ENCODE results near the gene FBXO24.
"Not testable (repeated sequence)": the region's sequence is repeated elsewhere in the genome, so short reads cannot be mapped to it uniquely, and the experiment has no call there.

Gene FBXO24, protein sequence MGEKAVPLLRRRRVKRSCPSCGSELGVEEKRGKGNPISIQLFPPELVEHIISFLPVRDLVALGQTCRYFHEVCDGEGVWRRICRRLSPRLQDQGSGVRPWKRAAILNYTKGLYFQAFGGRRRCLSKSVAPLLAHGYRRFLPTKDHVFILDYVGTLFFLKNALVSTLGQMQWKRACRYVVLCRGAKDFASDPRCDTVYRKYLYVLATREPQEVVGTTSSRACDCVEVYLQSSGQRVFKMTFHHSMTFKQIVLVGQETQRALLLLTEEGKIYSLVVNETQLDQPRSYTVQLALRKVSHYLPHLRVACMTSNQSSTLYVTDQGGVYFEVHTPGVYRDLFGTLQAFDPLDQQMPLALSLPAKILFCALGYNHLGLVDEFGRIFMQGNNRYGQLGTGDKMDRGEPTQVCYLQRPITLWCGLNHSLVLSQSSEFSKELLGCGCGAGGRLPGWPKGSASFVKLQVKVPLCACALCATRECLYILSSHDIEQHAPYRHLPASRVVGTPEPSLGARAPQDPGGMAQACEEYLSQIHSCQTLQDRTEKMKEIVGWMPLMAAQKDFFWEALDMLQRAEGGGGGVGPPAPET

DNA sequence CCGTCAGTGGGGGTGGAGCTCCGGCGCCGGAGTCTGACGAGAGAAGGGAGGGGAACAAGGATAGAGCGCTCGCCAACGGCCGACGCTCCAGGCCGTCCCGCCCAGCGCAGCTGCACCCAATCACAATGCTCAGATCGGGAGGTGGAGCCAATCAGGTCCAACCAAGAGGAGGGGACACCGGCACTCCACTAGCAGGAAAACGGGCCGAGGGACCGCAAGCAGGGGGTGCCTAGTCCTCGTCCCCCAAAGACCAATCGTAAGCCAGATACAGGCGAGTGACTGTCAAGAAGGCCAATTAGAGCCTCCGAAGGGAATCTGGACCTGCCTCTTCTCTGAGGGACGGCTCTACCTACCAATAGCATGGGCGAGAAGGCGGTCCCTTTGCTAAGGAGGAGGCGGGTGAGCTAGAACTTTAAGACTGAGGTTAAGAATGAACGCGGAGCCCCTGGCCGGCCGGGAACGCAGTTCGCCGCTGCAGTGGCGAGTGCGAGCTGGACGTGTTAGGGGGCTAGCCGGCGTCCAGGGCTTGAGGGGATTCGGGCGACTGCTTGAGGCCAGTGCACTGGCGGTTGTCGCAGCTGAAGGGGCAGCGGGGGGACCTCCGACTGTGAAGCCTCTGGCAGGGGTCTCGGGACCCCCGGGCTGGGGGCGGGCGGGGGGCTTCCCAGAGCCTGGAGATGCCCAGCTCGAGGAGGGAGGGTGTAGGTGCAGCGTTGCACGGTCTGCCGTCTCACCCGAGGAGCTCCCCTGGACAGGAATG is at the start of gene FBXO24:
FBXO24 (plus strand) TSS at position 63 of the 760 bp plus-strand sequence; CDS start at position 361, 298 bp downstream.
- DNase-seq (ENCODE audit: low read depth in 2 of 2) = peak; percentile 97 to 100

GRCh38 chr7:100536695-100537094 is 49.4 kb upstream of the FBXO24 start:
- DNase-seq (ENCODE audit: low read depth in 2 of 2) = not testable (repeated sequence)

DNA sequence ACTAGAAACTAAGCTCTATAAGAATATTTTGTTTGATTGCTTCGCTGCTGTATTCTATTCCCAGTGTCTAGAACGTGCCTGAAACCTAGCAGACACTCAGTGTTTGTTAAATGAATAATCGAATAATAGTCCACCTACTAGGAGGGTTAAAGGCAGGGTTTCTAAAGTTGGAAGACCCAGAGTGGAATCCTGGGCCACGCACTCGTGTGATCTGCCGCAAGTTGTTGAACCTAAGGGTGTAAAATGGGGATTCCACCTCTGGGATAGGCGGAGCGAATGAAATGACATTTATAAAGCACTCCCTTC is 47.8 kb upstream of the FBXO24 start:
- DNase-seq (ENCODE audit: low read depth in 2 of 2) = no peak

GRCh38 chr7:100538654-100539435 is 47.3 kb upstream of the FBXO24 start, which contains the start of gene AGFG2:
TSS of gene AGFG2 (plus strand) at chr7:100539203. CDS start at chr7:100539347, 144 bp downstream.
- peak; percentile 100 for DNase-seq (ENCODE audit: low read depth in 2 of 2)

GRCh38 chr7:100539436-100540006 is 46.6 kb upstream of the FBXO24 start:
- no peak for DNase-seq (ENCODE audit: low read depth in 2 of 2)

GRCh38 chr7:100540073-100540723 is 45.9 kb upstream of the FBXO24 start:
- no peak for DNase-seq (ENCODE audit: low read depth in 2 of 2)

- not testable (repeated sequence) for DNase-seq (ENCODE audit: low read depth in 2 of 2)
Measured at GRCh38 chr7:100541309-100541708, 44.8 kb upstream of the FBXO24 start.

- DNase-seq (ENCODE audit: low read depth in 2 of 2) = no peak
Measured at GRCh38 chr7:100543586-100543985, 42.5 kb upstream of the FBXO24 start.

DNA sequence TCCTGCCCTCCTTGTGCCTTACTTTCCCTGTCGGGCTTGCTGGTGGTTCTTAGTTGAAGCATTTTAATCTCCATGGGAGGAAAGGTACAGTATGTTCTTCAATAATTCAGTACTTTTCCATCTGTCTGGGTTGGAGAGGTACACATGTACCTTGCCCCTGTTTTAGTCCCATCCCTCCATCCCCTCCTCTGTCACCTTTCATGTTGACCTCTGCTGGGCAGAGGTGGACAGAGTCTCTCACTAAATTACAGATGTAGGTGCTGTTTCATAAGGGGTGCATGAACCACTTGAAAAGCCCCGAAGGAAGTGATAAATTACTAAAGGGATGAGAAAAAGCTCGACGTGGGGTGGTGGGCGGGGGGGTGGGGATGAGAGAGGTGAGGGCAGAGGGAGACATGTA is 41.7 kb upstream of the FBXO24 start:
- DNase-seq (ENCODE audit: low read depth in 2 of 2) = no peak

GRCh38 chr7:100544967-100545359 is 41.2 kb upstream of the FBXO24 start:
- DNase-seq (ENCODE audit: low read depth in 2 of 2) = no peak

DNA sequence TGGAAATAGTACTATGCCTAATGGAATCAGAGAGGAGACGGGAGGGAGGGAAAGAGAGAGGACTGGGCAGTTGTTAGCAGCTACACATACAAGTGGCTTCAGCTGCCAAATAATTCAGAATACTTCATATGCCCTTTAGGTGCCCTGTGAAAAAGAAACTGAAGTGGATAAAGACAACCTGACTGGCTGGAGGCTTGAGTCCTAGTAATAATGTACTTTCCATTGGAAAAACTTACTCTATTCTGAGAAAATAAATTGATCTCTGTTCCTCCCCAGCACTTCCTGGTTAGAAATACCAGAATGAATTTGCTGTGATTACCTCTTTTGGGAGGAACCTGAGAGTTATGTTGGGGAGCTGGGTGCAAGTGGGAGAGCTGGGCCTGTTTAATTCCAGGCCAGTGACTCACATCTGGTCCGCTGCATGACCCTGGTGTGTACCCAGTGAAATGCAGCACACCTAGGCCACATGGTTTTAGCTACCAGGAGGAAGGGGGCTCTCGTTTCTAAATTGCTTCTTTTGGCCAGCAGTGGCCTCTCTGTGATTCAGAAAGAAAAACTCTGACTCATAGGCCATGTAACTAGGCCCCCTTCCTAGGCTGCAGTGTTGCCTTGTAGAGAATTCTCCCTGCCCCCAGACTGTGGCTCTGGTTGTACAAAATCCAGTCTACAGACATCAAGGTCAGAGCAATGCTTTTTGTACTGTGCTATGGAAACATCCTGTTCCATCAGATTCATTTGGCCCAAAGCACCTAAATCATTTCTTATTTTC is 40.6 kb upstream of the FBXO24 start:
- peak; percentile 45 to 60 for DNase-seq (ENCODE audit: low read depth in 2 of 2)

DNA sequence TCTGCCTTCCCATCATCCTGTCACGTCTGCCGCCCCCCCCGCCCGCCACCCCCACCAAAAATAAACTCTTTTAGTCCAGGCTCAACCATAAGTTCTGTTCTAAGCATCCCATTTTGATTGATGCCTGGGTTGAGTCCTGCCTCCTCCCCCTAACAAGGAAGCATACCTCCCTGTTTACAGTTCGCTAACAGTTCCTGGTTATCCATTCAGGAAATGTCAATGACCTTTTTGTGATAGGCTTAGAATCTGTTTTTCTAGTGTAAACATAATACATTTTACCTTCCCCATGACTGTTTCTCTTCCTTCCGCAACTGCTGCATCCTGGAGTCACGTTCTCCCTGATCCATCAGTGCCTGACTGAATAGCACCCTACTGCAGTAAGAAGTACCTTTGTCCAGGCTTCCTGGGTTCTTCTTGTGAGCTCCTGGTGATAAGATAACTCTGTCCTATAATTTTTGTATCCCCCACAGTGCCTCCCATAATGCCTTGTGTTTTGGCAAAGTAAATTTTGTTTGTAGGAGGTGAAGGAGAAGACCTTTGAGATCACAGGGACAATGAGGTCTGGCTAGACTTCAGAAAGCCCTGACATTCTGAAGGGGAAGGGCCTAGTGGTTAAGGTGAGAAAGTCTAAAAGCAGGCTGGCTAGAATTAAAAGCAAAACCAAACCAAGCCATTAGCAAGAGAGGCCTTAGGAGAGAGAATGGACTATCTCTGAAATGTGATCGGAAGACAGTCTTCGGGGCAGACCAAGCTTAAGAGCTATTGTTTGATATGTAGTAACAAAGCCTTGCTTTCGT is 39.8 kb upstream of the FBXO24 start:
- no peak for DNase-seq (ENCODE audit: low read depth in 2 of 2)

DNA sequence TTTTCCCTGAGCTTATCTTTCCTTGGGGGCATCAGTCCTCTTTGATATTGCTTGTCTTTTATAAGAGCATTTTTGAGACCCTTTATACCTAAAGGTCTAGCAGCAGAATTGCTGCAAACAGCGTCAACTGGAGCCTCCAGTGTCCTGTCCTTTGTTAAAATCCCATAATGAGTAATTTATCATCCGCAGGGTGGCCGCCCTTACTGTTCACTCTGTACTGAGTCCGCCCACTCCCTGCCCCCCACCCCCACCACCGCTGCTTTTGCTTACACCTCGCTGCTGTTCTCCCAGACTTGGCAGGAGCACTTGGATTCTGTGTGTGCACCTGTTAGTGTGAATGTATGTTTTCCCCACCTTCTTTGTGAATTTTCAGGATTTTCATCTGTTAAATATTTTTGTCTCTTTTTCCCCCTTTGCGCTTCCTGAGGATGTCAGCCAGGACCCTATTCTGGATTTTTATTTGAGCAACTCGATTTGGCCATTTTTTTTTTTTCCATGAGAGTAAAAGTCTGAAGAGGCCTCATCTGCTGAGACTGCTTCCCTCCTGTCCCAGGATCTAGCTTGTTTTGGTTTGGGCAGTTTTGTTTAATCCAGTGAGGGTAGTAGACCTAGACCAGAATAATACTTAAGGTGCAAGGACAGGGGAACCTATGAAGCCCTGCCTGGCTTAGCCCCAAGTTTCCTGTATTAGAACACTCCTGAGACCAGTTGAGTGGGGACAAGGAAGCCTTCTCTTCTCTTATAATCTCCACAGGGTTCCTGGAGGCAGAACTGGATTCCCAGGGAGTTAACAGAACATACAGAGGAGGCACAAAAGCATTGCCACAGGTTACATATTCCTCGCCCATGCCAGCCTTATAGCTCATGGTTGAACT is 39.0 kb upstream of the FBXO24 start:
- no peak for DNase-seq (ENCODE audit: low read depth in 2 of 2)

GRCh38 chr7:100547872-100548271 is 38.3 kb upstream of the FBXO24 start:
- DNase-seq (ENCODE audit: low read depth in 2 of 2) = no peak

DNA sequence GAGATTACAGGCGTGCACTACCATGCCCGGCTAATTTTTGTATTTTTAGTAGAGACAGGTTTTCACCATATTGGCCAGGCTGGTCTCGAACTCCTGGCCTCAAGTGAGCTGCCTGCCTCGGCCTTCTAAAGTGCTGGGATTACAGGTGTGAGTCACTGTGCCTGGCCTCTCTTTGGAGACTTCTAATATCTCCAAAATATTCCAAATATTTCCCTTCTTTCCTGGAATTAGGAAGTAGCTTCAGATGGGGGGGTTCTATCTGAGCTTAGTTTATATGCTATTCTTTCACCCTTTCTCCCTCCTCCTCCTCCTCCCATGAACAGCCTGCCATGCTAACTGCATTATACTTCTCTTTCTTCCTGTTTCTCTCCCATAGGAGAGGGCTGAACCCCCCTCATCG is 37.7 kb upstream of the FBXO24 start:
- DNase-seq (ENCODE audit: low read depth in 2 of 2) = not testable (repeated sequence)

DNA sequence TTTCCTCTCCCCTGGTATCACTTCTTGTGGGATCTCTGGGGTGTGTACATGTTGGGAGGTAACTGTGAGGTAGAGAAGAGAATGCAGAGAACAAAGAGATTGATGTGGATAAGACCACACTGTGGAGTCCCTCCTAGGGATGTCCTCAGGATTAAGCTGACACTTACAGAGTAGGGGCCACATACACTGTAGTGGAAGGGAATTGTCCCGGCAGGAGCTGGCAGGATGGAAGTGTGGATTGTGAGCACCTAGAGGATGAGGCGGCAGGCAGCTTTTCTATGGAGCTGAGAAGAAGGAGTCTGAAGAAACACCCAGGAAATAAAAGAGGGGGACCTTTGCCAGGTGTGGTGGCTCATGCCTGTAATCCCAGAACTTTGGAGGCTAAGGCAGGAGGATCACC is 33.6 kb upstream of the FBXO24 start:
- DNase-seq (ENCODE audit: low read depth in 2 of 2) = no peak

- DNase-seq (ENCODE audit: low read depth in 2 of 2) = no peak
Measured at GRCh38 chr7:100553032-100553431, 33.1 kb upstream of the FBXO24 start.

DNA sequence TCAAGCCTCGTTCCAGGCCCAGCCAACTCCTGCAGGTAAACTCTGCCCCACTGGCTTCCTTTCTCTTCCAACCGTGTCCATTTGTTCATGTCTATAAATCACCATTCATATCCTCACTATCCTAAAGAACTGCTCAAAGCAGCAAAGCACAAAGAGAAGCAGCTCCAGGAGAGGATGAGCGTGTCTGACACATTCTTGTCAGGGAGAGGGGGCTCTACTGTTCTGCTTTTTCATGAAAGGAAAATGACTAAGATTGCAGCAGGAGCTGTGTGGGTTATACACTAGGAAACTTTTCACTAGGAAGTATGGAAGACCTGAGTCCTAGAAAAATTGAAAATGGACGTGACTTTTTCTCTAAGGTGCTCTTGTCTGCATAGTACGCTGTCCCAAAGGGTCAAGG is 30.4 kb upstream of the FBXO24 start:
- DNase-seq (ENCODE audit: low read depth in 2 of 2) = no peak
